ENCODE results near the gene SMU1. TPM values are rescaled to one million over a fixed set of nuclear protein-coding genes. Genes with fewer than 3 reads are reported as not detected.
A peak's percentile ranks its signal among the peaks of the same experiment; 100 is the strongest.

SMU1 gene
- total RNA-seq, 1 experiment from 2014 or later: 23.6 TPM

DNA sequence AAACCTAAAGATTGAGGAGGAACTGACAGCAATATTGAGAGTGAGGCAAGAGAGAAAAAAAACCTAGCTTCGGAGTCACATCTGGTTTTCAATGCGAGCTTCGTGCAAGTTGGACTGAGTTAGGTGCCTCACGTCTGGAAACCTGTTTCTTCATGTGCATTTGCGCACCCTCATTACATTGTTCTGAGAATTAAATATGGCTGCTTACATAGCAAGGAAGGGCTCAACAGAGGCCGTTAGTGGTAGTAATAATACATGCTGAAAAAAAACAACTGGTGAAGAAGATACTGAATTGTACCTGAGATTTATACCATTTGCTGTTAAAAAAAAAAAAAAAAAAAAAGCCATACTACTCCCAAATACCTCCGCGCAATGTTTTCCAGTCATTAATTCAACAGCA lies 32.8 kb downstream of the SMU1 start:
- no TSS peak for BruUV-seq (replicated peaks)
- no peaks in the 10 kb centered on the region for H3K9me3 ChIP-seq
- Mint-ChIP-seq H3K27me3 (ENCODE audit: insufficient read depth, unreplicated experiment) (no peaks in the 10 kb centered on the region), H3K4me1 (ENCODE audit: low read depth, unreplicated experiment) (peaks cover 6% of the 10 kb centered on the region), H3K9me3 (ENCODE audit: unreplicated experiment) (no peaks in the 10 kb centered on the region), H3K4me3 (ENCODE audit: unreplicated experiment) (peak overlapping the region; percentile 79), H3K27ac (ENCODE audit: unreplicated experiment) (peak overlapping the region; percentile 45), H3K36me3 (ENCODE audit: insufficient read depth, unreplicated experiment) (peaks cover 78% of the 10 kb centered on the region)
- H3K36me3 ChIP-seq (ENCODE audit: control insufficient read depth, insufficient read depth, low read length): no peaks in the 10 kb centered on the region
- ChIA-PET CTCF (no interaction called here), POLR2A (interaction anchor here (1.8 kb wide), 1 partner anchor 19 kb away, joined by 11 read pairs; the partner anchor contains the start of gene DNAJA1)
- peak overlapping the region; percentile 56 for H3K4me3 ChIP-seq (ENCODE audit: low read depth, low read length)
- intact Hi-C loops (cut with micrococcal nuclease; ENCODE audit: unreplicated experiment): loop anchor here (1.0 to 2.0 kb wide), 2 partner anchors 19 to 42 kb away; partner anchors contain the start of genes APTX and DNAJA1
- no peaks in the 10 kb centered on the region for H3K27me3 ChIP-seq (replicated peaks; ENCODE audit: control insufficient read depth, insufficient read depth, low read length)
- TF ChIP-seq, protein P1, sequence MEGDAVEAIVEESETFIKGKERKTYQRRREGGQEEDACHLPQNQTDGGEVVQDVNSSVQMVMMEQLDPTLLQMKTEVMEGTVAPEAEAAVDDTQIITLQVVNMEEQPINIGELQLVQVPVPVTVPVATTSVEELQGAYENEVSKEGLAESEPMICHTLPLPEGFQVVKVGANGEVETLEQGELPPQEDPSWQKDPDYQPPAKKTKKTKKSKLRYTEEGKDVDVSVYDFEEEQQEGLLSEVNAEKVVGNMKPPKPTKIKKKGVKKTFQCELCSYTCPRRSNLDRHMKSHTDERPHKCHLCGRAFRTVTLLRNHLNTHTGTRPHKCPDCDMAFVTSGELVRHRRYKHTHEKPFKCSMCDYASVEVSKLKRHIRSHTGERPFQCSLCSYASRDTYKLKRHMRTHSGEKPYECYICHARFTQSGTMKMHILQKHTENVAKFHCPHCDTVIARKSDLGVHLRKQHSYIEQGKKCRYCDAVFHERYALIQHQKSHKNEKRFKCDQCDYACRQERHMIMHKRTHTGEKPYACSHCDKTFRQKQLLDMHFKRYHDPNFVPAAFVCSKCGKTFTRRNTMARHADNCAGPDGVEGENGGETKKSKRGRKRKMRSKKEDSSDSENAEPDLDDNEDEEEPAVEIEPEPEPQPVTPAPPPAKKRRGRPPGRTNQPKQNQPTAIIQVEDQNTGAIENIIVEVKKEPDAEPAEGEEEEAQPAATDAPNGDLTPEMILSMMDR (IDR thresholded peaks at IDR 0.05; ENCODE audit: insufficient read depth in 1 of 2, low read depth in 1 of 2, low read length in 1 of 2, severe bottlenecking in 1 of 2, unreplicated experiment in 1 of 2): no peak
- no peak for DNase-seq
- H3K4me1 ChIP-seq: peaks cover 4% of the 10 kb centered on the region; the same call in 1 of the 2 replicates

GRCh38 chr9:33042473-33042872 lies 34.0 kb downstream of the SMU1 start:
- peaks cover 6% of the 10 kb centered on the region for H3K4me1 Mint-ChIP-seq (ENCODE audit: low read depth, unreplicated experiment)
- CTCF ChIA-PET: no interaction called here

DNA sequence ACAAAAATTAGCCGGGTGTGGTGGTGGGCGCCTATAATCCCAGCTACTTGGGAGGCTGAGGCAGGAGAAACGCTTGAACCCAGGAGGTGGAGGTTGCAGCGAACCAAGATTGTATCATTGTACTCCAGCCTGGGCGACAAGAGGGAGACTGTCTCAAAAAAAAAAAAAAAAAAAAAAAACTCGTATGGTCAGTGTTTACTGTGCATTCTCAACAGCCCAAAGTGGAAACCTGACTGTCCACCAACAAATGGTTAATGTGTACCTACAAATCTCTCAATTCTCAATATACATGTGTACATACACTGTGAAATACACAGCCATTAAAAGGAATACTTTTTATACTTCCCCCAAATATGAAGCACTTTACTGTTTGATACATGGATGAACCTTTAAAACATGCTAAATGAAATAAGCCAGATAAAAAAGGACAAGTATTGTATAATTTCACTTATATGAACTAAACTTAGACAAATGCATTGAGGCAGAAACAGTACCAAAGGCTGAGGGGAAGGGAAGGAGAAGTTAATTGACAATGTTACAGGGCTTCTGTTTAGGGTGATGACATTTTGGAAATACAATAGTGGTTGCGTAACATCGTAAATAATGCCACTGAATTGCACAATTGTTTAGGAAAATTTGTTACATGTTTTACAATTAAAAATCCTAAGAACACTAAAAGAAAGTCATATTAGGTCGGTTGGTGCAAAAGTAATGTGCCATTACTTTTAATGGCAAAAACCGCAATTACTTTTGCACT lies 34.9 kb downstream of the SMU1 start:
- peaks cover 6% of the 10 kb centered on the region for H3K4me1 Mint-ChIP-seq (ENCODE audit: low read depth, unreplicated experiment)
- intact Hi-C loops (cut with micrococcal nuclease; ENCODE audit: unreplicated experiment): no loop called here
- ChIA-PET CTCF (no interaction called here), POLR2A (no interaction called here)
- no peak overlapping the region for H3K4me3 Mint-ChIP-seq (ENCODE audit: unreplicated experiment)
- H3K27ac Mint-ChIP-seq (ENCODE audit: unreplicated experiment): no peak overlapping the region
- H3K4me3 ChIP-seq (ENCODE audit: low read depth, low read length): no peak overlapping the region
- BruUV-seq (replicated peaks): no TSS peak
- TF ChIP-seq, protein P1 (IDR thresholded peaks at IDR 0.05; ENCODE audit: insufficient read depth in 1 of 2, low read depth in 1 of 2, low read length in 1 of 2, severe bottlenecking in 1 of 2, unreplicated experiment in 1 of 2): no peak
- no peak for DNase-seq
- no peaks in the 10 kb centered on the region for H3K27me3 ChIP-seq (replicated peaks; ENCODE audit: control insufficient read depth, insufficient read depth, low read length)
- H3K36me3 Mint-ChIP-seq (ENCODE audit: insufficient read depth, unreplicated experiment): peaks cover 92% of the 10 kb centered on the region
- H3K4me1 ChIP-seq: peaks cover 4% of the 10 kb centered on the region; the same call in 1 of the 2 replicates
- H3K9me3 ChIP-seq: no peaks in the 10 kb centered on the region
- no peaks in the 10 kb centered on the region for H3K27me3 Mint-ChIP-seq (ENCODE audit: insufficient read depth, unreplicated experiment)
- H3K36me3 ChIP-seq (ENCODE audit: control insufficient read depth, insufficient read depth, low read length): no peaks in the 10 kb centered on the region
- H3K9me3 Mint-ChIP-seq (ENCODE audit: unreplicated experiment): no peaks in the 10 kb centered on the region

More at GRCh38 chr9:33042473-33042872, 34.0 kb downstream of the SMU1 start:
- no TSS peak for BruUV-seq (replicated peaks)
- no peaks in the 10 kb centered on the region for H3K36me3 ChIP-seq (ENCODE audit: control insufficient read depth, insufficient read depth, low read length)
- no peaks in the 10 kb centered on the region for H3K27me3 ChIP-seq (replicated peaks; ENCODE audit: control insufficient read depth, insufficient read depth, low read length)
- TF ChIP-seq, protein P1 (IDR thresholded peaks at IDR 0.05; ENCODE audit: insufficient read depth in 1 of 2, low read depth in 1 of 2, low read length in 1 of 2, severe bottlenecking in 1 of 2, unreplicated experiment in 1 of 2): no peak
- H3K4me3 Mint-ChIP-seq (ENCODE audit: unreplicated experiment): no peak overlapping the region
- POLR2A ChIA-PET: interaction anchor here (1.8 kb wide), 1 partner anchor 18 kb away, joined by 11 read pairs; the partner anchor contains the start of gene DNAJA1
- no peak overlapping the region for H3K27ac Mint-ChIP-seq (ENCODE audit: unreplicated experiment)
- H3K9me3 Mint-ChIP-seq (ENCODE audit: unreplicated experiment): no peaks in the 10 kb centered on the region
- peaks cover 88% of the 10 kb centered on the region for H3K36me3 Mint-ChIP-seq (ENCODE audit: insufficient read depth, unreplicated experiment)
- H3K4me1 ChIP-seq: peaks cover 4% of the 10 kb centered on the region; the same call in 1 of the 2 replicates
- H3K9me3 ChIP-seq: no peaks in the 10 kb centered on the region
- intact Hi-C loops (cut with micrococcal nuclease; ENCODE audit: unreplicated experiment): no loop called here
- no peak for DNase-seq
- H3K4me3 ChIP-seq (ENCODE audit: low read depth, low read length): no peak overlapping the region
- no peaks in the 10 kb centered on the region for H3K27me3 Mint-ChIP-seq (ENCODE audit: insufficient read depth, unreplicated experiment)
